Panc1 (cell line): ENCODE results near the gene CIAO2B. TPM values are rescaled to one million over a fixed set of nuclear protein-coding genes. Genes with fewer than 3 reads are reported as not detected.
"Not testable (repeated sequence)": the region's sequence is repeated elsewhere in the genome, so short reads cannot be mapped to it uniquely, and the experiment has no call there.

Source experiments
- ATAC-seq: fragments of 200-7000 bp; cut with Tn5 transposase; 2 replicates; pipeline ENCODE4 v1.9.1; 2020; ENCODE audit warnings: mild to moderate bottlenecking, moderate library complexity
- BruUV-seq: library from RNA; stranded (reverse); fragments of 400-500 nt; replicated peaks from 2 replicates; lab custom pipeline; 2021; lab: Mats Ljungman, UMichigan
- CTCF ChIA-PET: fragments of 300-600 bp; sonication (Branson Sonifier 250); formaldehyde crosslinking; loops from one replicate; lab custom pipeline; 2022; ENCODE audit warnings: antibody characterized with exemption; lab: Charles Lee
- POLR2A ChIA-PET: fragments of 300-600 bp; sonication (Branson Sonifier 250); formaldehyde crosslinking; loops from one replicate; lab custom pipeline; 2022; ENCODE audit warnings: antibody characterized with exemption; lab: Charles Lee
- DNase-seq: peaks from one replicate; pipeline ENCODE4 v3.0.0-alpha.2; 2010; ENCODE audit warnings: low read depth, low spot score
- H3K27ac ChIP-seq: 2 replicates; pipeline ENCODE4 v1.5.1; 2011; ENCODE audit warnings: mild to moderate bottlenecking, low read length, inconsistent platforms
- H3K27me3 ChIP-seq: fragments of 200-500 bp; sonication (Bioruptor generic); 2 replicates; pipeline ENCODE4 v1.6.0; 2014; ENCODE audit warnings: low read length, inconsistent platforms; ENCODE audit not compliant: control insufficient read depth, insufficient read depth
- H3K36me3 ChIP-seq: fragments of 200-500 bp; sonication (Bioruptor generic); 2 replicates; pipeline ENCODE4 v1.5.1; 2014; ENCODE audit warnings: inconsistent platforms, mild to moderate bottlenecking, low read length, moderate library complexity; ENCODE audit not compliant: control insufficient read depth, insufficient read depth
- H3K4me1 ChIP-seq: 2 replicates; pipeline ENCODE4 v1.5.1; 2011; ENCODE audit warnings: inconsistent platforms, mild to moderate bottlenecking, low read length, moderate library complexity; ENCODE audit not compliant: control insufficient read depth, insufficient read depth
- H3K4me3 ChIP-seq, 2 experiments: 2 replicates each; pipeline ENCODE4 v1.5.1; 2011 to 2012; ENCODE audit warnings: low read depth in 2 of 2, low read length in 2 of 2, mild to moderate bottlenecking in 2 of 2, inconsistent platforms in 1 of 2, moderate library complexity in 1 of 2
- H3K9me3 ChIP-seq: fragments of 200-500 bp; sonication (Bioruptor generic); 2 replicates; pipeline ENCODE4 v1.5.1; 2014; ENCODE audit warnings: low read depth, mild to moderate bottlenecking, inconsistent platforms, low read length, moderate library complexity; ENCODE audit not compliant: control insufficient read depth, insufficient read depth
- POLR2AphosphoS5 ChIP-seq: IDR thresholded peaks from 2 replicates; pipeline ENCODE4 v1.6.1; 2012; ENCODE audit warnings: mild to moderate bottlenecking, low read depth, low read length, moderate library complexity
- SIN3A ChIP-seq: IDR thresholded peaks from 2 replicates; pipeline ENCODE4 v1.6.1; 2012; ENCODE audit warnings: low read depth, mild to moderate bottlenecking, low read length, moderate library complexity, borderline replicate concordance; ENCODE audit not compliant: insufficient read depth
- TCF7L2 ChIP-seq: IDR thresholded peaks from 2 replicates; pipeline ENCODE4 v1.6.1; 2011; ENCODE audit warnings: mild to moderate bottlenecking, low read depth, low read length, inconsistent platforms
- in situ Hi-C: cut with HindIII; loops from 2 replicates; pipeline ENCODE4 v1.10.0; 2016; ENCODE audit warnings: low sequenced_read_pairs, low pct_unique_long_range_greater_than_20kb
- intact Hi-C: fragments of 100-400 bp; cut with micrococcal nuclease; formaldehyde crosslinking; loops from one replicate; pipeline ENCODE4 v1.10.0; 2022; ENCODE audit not compliant: unreplicated experiment
- total RNA-seq: library from RNA; stranded (reverse); gene quantifications from one replicate; pipeline ENCODE4 v1.2.1, GENCODE V29; 2021; ENCODE audit not compliant: unreplicated experiment
- TF ChIP-seq, protein P1 (sequence below), 2 experiments: IDR thresholded peaks; 2 replicates each; pipeline ENCODE4 v1.6.1; 2011 to 2012; ENCODE audit warnings: low read depth in 2 of 2, control low read depth in 1 of 2, low read length in 1 of 2, mild to moderate bottlenecking in 1 of 2, moderate library complexity in 1 of 2; ENCODE audit not compliant: insufficient read depth in 1 of 2
- TF ChIP-seq, protein P2 (sequence below): fragments of 450-650 bp; IDR thresholded peaks from 2 replicates; pipeline ENCODE4 v1.5.1; 2017; ENCODE audit warnings: mild to moderate bottlenecking

CIAO2B gene
- total RNA-seq, 1 experiment from 2014 or later, result 96.6 TPM

DNA sequence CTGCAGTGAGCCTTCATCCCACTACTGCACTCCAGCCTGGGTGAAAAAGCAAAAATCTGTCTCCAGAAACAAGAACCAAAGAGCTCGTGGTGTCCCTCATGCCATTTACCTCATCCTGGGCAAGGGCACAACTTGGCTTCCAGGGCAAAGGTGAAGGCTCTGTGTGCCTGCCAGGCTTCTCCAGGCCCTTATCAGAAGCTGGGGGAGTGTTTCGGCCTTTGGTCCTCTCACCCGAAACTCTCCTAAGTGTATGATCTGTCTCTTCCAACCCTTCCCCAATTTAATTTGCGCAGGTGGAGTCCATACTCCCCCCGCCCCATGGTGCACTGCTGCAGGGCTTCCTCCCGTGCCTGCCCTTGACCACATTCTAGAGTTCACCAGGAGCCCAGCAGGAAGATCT lies 2.3 kb upstream of the CIAO2B start:
- DNase-seq (no peak), ATAC-seq (no peak)
- in situ Hi-C loops (no loop called here), intact Hi-C loops (no loop called here)
- Histone ChIP-seq H3K27ac (no peak overlapping the region), H3K4me3 (no peak overlapping the region), H3K36me3 (peaks cover 8% of the 10 kb centered on the region; the same call in 1 of the 2 replicates), H3K27me3 (no peaks in the 10 kb centered on the region), H3K9me3 (no peaks in the 10 kb centered on the region), H3K4me1 (peaks cover 3% of the 10 kb centered on the region)
- POLR2A ChIA-PET, result no interaction called here
- CTCF ChIA-PET, result no interaction called here
- no TSS peak for BruUV-seq
- no peak for TF ChIP-seq POLR2AphosphoS5

DNA sequence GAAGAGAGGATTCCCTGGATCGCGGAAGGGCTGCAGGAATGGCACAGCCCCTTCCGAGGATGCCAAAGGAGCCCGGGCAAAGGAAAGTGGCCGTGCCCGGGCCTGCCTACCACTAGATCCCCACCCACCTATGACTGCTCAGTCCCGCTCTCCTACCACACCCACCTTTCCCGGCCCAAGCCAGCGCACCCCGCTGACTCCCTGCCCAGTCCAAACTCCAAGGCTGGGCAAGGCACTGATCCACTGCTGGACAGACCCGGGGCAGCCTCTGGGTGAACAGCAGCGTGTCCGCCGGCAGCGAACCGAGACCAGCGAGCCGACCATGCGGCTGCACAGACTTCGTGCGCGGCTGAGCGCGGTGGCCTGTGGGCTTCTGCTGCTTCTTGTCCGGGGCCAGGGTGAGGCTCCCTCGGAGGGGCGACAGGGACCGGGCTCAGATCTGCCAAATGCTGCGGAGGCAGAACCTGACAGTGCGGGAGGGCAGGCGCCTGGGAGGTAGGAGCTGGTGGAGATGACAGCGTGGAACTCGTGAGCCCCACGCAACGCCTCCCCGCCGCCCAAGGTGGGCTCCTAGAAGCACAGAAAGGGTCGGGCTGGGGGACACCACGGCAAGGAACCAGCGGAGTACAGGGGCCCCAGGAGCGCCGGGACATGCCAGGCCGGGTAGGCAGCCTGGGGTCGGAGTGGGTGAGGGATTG lies 1.3 kb upstream of the CIAO2B start, which contains the start of gene CES2:
Gene CES2, plus strand, starts transcription at position 203 of the 698 bp plus-strand sequence. Its CDS starts 120 bp downstream, at position 323.
- H3K36me3 ChIP-seq, result peaks cover 8% of the 10 kb centered on the region; the same call in 1 of the 2 replicates
- in situ Hi-C loops, result no loop called here
- H3K27ac ChIP-seq, result peak within 1 kb of the TSS; percentile 80
- no peak for DNase-seq
- H3K4me1 ChIP-seq, result peaks cover 3% of the 10 kb centered on the region
- BruUV-seq, result no TSS peak
- POLR2A ChIA-PET, result no interaction called here
- intact Hi-C loops, result no loop called here
- TF ChIP-seq TCF7L2, result 0 out of 2 replicates have a peak, but pooled peaks have one; percentile 7
- no peak for TF ChIP-seq POLR2AphosphoS5
- H3K27me3 ChIP-seq, result no peaks in the 10 kb centered on the region
- peak; percentile 61 for ATAC-seq
- CTCF ChIA-PET, result no interaction called here
- no peaks in the 10 kb centered on the region for H3K9me3 ChIP-seq
- peak within 1 kb of the TSS; percentile 83 to 95 for H3K4me3 ChIP-seq

DNA sequence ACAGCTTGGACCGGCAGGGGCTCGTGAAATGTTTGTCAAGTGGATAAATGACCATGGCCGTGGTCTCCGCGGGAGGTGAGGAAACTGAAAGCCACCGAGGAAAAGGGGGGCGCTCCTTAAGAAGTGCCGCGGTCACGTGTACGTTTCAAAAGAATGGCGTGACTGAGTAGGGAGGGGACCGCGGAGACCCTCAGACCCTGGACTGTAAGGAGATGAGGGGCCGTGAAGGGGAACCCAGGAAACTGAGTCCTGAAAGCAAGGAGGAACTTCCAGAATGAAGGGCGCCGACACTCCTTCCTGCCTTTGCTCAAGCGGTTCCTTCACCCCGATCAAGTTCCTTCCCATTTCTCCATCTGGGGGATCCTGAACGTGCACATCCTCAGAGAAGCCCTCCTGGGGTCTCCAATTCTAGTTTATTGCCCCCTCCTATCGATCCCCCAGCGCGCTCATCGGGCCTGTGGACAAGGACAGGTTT lies 674 bp upstream of the CIAO2B start:
- in situ Hi-C loops, CTCF ChIA-PET, intact Hi-C loops, H3K27me3 ChIP-seq, BruUV-seq, POLR2A ChIA-PET, H3K4me1 ChIP-seq, H3K36me3 ChIP-seq, ATAC-seq, H3K9me3 ChIP-seq, DNase-seq: not testable (repeated sequence)
- peak overlapping the region; percentile 83 to 95 for H3K4me3 ChIP-seq
- H3K27ac ChIP-seq, result peak overlapping the region; percentile 80
- peak; percentile 47 for TF ChIP-seq TCF7L2

DNA sequence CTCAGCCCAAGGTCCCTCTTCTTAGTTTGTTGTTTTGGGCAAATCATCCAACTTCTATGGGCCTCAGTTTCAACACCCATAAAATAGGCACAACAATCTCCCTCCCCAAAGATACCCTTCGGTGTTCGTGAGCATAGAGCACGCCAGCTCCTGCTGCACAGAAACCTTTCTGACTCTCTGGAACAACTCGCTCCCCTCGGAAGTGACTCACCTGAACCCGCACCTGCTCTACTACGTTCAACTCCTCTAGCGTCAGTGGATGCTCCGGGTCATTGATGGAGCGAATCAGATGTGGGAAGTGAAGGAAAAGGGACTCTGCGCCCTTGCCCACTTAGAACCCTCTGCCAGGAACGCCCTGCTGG lies 445 bp downstream of the CIAO2B start:
- no peak for TF ChIP-seq SIN3A
- TF ChIP-seq POLR2AphosphoS5, result no peak
- TF ChIP-seq, protein P1, sequence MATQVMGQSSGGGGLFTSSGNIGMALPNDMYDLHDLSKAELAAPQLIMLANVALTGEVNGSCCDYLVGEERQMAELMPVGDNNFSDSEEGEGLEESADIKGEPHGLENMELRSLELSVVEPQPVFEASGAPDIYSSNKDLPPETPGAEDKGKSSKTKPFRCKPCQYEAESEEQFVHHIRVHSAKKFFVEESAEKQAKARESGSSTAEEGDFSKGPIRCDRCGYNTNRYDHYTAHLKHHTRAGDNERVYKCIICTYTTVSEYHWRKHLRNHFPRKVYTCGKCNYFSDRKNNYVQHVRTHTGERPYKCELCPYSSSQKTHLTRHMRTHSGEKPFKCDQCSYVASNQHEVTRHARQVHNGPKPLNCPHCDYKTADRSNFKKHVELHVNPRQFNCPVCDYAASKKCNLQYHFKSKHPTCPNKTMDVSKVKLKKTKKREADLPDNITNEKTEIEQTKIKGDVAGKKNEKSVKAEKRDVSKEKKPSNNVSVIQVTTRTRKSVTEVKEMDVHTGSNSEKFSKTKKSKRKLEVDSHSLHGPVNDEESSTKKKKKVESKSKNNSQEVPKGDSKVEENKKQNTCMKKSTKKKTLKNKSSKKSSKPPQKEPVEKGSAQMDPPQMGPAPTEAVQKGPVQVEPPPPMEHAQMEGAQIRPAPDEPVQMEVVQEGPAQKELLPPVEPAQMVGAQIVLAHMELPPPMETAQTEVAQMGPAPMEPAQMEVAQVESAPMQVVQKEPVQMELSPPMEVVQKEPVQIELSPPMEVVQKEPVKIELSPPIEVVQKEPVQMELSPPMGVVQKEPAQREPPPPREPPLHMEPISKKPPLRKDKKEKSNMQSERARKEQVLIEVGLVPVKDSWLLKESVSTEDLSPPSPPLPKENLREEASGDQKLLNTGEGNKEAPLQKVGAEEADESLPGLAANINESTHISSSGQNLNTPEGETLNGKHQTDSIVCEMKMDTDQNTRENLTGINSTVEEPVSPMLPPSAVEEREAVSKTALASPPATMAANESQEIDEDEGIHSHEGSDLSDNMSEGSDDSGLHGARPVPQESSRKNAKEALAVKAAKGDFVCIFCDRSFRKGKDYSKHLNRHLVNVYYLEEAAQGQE (IDR thresholded peaks at IDR 0.05; ENCODE audit: insufficient read depth in 1 of 2, low read depth in 2 of 2, low read length in 1 of 2), result no peak
- TF ChIP-seq, protein P2, sequence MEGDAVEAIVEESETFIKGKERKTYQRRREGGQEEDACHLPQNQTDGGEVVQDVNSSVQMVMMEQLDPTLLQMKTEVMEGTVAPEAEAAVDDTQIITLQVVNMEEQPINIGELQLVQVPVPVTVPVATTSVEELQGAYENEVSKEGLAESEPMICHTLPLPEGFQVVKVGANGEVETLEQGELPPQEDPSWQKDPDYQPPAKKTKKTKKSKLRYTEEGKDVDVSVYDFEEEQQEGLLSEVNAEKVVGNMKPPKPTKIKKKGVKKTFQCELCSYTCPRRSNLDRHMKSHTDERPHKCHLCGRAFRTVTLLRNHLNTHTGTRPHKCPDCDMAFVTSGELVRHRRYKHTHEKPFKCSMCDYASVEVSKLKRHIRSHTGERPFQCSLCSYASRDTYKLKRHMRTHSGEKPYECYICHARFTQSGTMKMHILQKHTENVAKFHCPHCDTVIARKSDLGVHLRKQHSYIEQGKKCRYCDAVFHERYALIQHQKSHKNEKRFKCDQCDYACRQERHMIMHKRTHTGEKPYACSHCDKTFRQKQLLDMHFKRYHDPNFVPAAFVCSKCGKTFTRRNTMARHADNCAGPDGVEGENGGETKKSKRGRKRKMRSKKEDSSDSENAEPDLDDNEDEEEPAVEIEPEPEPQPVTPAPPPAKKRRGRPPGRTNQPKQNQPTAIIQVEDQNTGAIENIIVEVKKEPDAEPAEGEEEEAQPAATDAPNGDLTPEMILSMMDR, result no peak
- no peak for TF ChIP-seq TCF7L2
- intact Hi-C loops (no loop called here), in situ Hi-C loops (no loop called here)
- H3K9me3 ChIP-seq, result no peaks in the 10 kb centered on the region
- peaks cover 8% of the 10 kb centered on the region; the same call in 1 of the 2 replicates for H3K36me3 ChIP-seq
- H3K4me3 ChIP-seq, result peak overlapping the region; percentile 83 to 95
- peaks cover 3% of the 10 kb centered on the region for H3K4me1 ChIP-seq
- H3K27ac ChIP-seq, result peak overlapping the region; percentile 88
- no peaks in the 10 kb centered on the region for H3K27me3 ChIP-seq
- POLR2A ChIA-PET, result no interaction called here
- no TSS peak for BruUV-seq
- DNase-seq (no peak), ATAC-seq (peak; percentile 17; the same call in 1 of the 2 replicates)
- CTCF ChIA-PET, result no interaction called here
